ENCODE measurements around the gene TRIM33. TPM values are rescaled to one million over a fixed set of nuclear protein-coding genes. Genes with fewer than 3 reads are reported as not detected.
"Not testable (repeated sequence)": the region's sequence is repeated elsewhere in the genome, so short reads cannot be mapped to it uniquely, and the experiment has no call there.

The TRIM33 gene
- total RNA-seq, 1 donor from 2014 or later: 15.3 TPM

DNA sequence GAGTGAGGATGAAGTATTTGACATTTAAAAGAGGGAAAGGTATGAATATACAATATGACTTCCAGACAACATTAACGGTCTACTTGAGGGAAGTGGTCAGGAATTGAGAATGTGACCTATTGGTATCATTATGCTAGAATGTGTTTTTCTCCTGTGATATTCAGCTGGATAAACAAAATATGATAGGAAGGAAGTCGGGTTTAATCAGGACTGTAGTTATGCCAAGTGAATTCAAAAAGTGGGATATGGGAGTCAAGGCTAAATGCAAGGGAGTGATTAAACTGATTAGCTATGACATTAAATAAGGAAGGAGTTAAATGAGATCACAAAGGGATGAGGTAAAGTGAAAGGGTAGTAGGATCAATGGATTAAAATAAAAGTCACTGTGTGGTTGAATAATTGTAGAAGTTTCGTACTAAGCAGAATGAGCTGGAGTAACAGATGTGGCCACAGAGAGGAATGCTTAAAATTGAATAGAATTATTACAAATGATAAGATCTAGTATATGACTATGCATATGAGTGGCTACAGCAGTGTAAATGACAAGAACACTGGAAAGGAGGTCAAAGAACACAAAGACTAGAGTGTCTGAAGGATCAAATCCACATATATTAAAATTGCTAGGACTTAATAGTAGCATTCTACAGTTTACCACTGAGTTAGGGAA, 62.5 kb downstream of the TRIM33 start:
- H3K4me3 ChIP-seq (ENCODE audit: low read depth, low read length): no peak overlapping the region
- TF ChIP-seq, protein P1, sequence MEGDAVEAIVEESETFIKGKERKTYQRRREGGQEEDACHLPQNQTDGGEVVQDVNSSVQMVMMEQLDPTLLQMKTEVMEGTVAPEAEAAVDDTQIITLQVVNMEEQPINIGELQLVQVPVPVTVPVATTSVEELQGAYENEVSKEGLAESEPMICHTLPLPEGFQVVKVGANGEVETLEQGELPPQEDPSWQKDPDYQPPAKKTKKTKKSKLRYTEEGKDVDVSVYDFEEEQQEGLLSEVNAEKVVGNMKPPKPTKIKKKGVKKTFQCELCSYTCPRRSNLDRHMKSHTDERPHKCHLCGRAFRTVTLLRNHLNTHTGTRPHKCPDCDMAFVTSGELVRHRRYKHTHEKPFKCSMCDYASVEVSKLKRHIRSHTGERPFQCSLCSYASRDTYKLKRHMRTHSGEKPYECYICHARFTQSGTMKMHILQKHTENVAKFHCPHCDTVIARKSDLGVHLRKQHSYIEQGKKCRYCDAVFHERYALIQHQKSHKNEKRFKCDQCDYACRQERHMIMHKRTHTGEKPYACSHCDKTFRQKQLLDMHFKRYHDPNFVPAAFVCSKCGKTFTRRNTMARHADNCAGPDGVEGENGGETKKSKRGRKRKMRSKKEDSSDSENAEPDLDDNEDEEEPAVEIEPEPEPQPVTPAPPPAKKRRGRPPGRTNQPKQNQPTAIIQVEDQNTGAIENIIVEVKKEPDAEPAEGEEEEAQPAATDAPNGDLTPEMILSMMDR (conservative IDR thresholded peaks at IDR 0.05; ENCODE audit: low read depth, low read length): no peak
- DNase-seq (ENCODE audit: low read depth): no peak

DNA sequence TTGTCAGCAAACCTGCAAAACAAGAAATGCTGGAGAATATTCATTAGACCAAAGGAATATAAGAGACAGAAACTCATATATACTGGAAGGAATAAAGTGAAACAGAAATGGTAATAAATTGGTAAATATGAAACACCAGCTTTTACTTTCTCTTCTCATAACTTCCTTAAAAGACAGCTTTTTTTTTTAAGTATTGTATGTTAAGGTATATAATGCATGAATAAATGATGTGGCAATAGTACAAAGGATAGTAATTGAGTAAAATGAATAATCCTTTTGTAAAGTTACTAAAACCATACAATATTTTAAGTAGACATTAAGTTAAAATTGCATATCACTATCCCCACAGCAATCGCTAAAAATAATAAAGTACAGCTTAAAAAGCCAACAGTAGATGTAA, 64.8 kb downstream of the TRIM33 start:
- H3K4me3 ChIP-seq (ENCODE audit: low read depth, low read length): no peak overlapping the region
- DNase-seq (ENCODE audit: low read depth): no peak
- TF ChIP-seq, protein P1 (conservative IDR thresholded peaks at IDR 0.05; ENCODE audit: low read depth, low read length): no peak

DNA sequence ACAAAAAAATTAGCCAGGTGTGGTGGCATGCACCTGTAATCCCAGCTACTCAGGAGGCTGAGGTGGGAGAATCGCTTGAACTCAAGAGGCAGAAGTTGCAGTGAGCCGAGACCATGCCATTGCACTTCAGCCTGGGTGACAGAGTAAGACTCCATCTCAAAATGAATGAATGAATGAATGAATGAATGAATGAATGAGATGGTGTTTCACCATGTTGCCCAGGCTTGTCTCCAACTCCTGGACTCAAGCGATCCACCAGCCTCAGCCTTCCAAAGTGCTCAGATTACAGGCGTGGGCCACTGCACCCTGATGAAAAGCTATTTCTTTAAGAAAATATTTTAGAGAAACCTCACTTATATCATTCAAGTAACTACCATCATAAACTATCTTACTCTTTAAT, 67.8 kb downstream of the TRIM33 start:
- not testable (repeated sequence) for H3K4me3 ChIP-seq (ENCODE audit: low read depth, low read length); DNase-seq (ENCODE audit: low read depth)

DNA sequence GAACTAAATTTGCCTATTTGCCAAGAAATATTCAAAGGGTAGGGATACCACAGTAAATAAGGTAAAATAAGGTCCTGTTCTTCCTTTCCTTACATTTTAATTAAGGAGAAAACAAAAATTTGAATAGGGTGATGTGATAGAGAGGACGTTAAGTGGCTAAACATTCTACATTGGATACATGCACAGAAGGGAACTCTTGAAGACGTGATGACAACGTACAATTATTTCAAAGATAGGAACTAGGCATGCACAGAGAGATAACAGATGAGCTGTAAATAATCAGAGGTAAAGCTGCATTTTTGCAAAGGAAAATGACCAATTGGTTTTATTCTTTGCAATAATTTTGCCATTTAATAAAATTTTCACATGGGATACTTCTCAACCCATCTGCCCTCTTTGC, 69.7 kb downstream of the TRIM33 start:
- TF ChIP-seq, protein P1 (conservative IDR thresholded peaks at IDR 0.05; ENCODE audit: low read depth, low read length): no peak
- no peak overlapping the region for H3K4me3 ChIP-seq (ENCODE audit: low read depth, low read length)
- no peak for DNase-seq (ENCODE audit: low read depth)

DNA sequence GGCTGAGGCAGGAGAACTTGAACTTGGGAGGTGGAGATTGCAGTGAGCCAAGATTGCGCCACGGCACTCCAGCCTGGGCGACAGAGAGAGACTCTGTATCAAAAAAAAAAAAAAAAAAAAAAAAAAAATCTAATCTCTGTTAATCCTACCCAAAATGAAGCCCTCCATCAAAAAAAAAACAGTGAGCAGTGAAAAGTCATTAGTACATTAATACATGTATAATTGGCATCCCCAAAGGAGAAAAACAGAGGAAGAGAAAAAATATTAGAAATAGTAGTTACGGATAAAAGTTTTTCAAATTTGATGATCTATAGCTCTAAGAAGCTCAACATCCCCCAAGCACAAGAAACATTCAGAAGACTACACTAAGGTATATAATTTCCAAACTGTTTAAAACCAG, 71.6 kb downstream of the TRIM33 start:
- TF ChIP-seq, protein P1 (conservative IDR thresholded peaks at IDR 0.05; ENCODE audit: low read depth, low read length): no peak
- no peak overlapping the region for H3K4me3 ChIP-seq (ENCODE audit: low read depth, low read length)
- DNase-seq (ENCODE audit: low read depth): no peak

DNA sequence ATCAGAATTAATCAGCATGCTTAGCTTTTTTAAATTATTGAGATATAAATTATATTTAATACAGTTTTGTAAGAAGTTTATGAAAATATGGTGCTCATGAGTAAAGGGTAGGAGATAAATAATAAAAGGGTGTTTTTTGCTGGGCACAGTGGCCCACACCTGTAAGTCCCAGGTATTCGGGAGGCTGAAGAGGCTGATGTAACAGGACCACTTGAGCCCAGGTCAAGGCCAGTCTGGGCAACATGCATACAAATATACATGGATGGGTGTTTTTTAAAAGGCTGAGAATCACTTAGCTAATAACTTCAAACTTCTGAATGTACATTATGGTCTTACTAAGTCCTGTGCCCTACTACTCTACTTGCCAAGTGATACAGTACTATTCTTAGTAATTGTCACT, 73.2 kb downstream of the TRIM33 start:
- no peak overlapping the region for H3K4me3 ChIP-seq (ENCODE audit: low read depth, low read length)
- TF ChIP-seq, protein P1 (conservative IDR thresholded peaks at IDR 0.05; ENCODE audit: low read depth, low read length): no peak
- no peak for DNase-seq (ENCODE audit: low read depth)

DNA sequence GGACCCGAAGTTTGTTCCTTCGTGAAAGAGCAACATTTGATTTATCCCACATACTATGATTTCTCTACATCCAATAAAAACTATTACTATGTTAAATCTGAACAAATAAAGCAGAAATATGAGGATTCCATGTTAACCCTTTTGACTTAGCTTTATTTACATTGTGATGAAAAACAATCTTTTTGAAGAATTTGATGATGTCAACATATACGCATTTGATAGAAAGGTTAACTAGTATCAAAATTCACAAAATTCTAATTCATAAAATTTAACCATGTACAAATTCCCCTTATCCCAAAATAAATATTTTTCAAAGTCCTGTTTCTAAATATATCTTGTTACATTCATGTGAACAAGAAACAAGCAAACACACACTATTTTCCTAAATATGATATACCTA, 74.2 kb downstream of the TRIM33 start:
- TF ChIP-seq, protein P1 (conservative IDR thresholded peaks at IDR 0.05; ENCODE audit: low read depth, low read length): no peak
- DNase-seq (ENCODE audit: low read depth): no peak
- H3K4me3 ChIP-seq (ENCODE audit: low read depth, low read length): no peak overlapping the region
